T-helper 2 cell treated with Interferon-gamma antibody and Interleukin-4, amounts not matched to agents 5 μg/mL and 100 μg/mL, for 36 hours (primary cell): ENCODE measurements around the gene OR2H2.

ENCODE experiments used
- DNase-seq: peaks from one replicate; pipeline ENCODE4 v3.0.0; 2021; ENCODE audit warnings: low spot score
- H3K27ac Mint-ChIP-seq: one replicate; pipeline ENCODE4 v1.8.0; 2021; ENCODE audit warnings: mild to moderate bottlenecking, mixed read lengths
- H3K27me3 Mint-ChIP-seq: one replicate; pipeline ENCODE4 v1.8.0; 2021; ENCODE audit warnings: low read depth, mixed read lengths
- H3K36me3 Mint-ChIP-seq: one replicate; pipeline ENCODE4 v1.8.0; 2021; ENCODE audit warnings: low read depth, mixed read lengths
- H3K4me1 Mint-ChIP-seq: one replicate; pipeline ENCODE4 v1.8.0; 2021; ENCODE audit warnings: low read depth, mixed read lengths
- H3K4me3 Mint-ChIP-seq: one replicate; pipeline ENCODE4 v1.8.0; 2022; ENCODE audit warnings: mild to moderate bottlenecking, moderate library complexity, mixed read lengths
- H3K9me3 Mint-ChIP-seq: one replicate; pipeline ENCODE4 v1.8.0; 2021; ENCODE audit warnings: mixed read lengths

Gene OR2H2

GRCh38 chr6:29603930-29604329 lies 19.0 kb downstream of the OR2H2 start:
- no peak for DNase-seq
- Mint-ChIP-seq H3K9me3 (no peaks in the 10 kb centered on the region), H3K4me3 (no peak overlapping the region), H3K27ac (no peak overlapping the region), H3K36me3 (no peaks in the 10 kb centered on the region), H3K4me1 (no peaks in the 10 kb centered on the region), H3K27me3 (no peaks in the 10 kb centered on the region)

DNA sequence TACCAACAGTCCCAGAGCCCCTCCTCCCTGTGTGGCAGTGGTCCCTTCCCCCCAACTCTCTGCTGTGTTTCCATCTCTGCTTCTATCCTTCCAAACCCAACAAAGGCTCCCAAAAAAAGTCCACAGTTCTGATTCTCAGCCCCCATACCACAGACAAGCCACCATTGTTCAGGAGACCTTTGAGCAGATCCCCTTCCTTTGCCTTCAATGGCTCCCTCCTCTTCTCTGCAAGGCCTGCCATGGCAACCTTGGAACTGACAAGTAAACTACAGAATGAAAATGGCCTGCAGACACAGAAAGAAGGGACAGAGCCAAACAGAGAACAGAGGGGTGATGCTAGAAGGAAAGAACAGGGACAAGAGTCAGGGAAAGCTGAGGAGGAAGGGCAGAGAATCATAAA lies 23.2 kb downstream of the OR2H2 start:
- DNase-seq, result no peak
- Mint-ChIP-seq H3K9me3 (no peaks in the 10 kb centered on the region), H3K27ac (no peak overlapping the region), H3K4me3 (no peak overlapping the region), H3K4me1 (no peaks in the 10 kb centered on the region), H3K36me3 (no peaks in the 10 kb centered on the region), H3K27me3 (no peaks in the 10 kb centered on the region)

DNA sequence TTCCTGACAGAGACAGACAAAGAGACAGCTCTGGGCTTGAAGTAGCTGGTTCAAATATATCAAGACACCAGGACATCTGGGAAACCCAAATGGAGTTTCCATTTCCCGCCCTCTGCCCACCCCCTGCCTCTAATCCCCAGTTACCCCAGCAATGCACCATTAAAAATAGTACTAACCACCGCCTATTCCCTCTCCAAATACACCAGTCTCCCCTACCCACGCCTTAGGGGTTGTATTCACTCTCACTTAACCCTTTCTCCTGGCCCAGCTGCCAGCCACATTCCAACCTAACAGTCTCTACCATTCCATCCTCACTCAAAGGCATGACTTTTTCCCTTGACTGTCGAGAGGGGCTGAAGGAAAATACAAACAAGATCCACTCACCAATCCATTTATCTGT lies 25.6 kb downstream of the OR2H2 start:
- no peaks in the 10 kb centered on the region for H3K9me3 Mint-ChIP-seq
- no peaks in the 10 kb centered on the region for H3K27me3 Mint-ChIP-seq
- H3K4me1 Mint-ChIP-seq, result no peaks in the 10 kb centered on the region
- no peak for DNase-seq
- H3K36me3 Mint-ChIP-seq, result no peaks in the 10 kb centered on the region
- no peak overlapping the region for H3K27ac Mint-ChIP-seq
- H3K4me3 Mint-ChIP-seq, result no peak overlapping the region

DNA sequence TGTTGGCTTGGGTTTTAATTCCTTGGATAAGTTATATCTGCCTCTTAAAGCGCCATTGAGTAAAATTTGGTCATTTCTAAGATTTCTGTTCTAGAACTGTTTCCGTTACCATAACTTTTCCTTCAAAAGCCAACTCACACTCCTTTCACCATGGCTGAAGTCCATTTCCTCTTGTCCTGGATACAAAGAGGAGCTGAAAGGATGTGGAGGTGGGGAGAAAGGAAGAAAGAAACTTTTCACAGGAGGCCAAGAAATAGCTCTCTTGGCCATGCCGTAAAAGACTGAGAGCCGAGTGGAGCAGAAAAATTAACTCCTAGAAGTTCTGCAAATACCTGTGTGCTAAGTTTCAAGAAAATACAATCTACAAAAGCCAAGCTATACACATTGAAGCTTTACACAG lies 26.5 kb downstream of the OR2H2 start:
- Mint-ChIP-seq H3K4me3 (no peak overlapping the region), H3K27me3 (no peaks in the 10 kb centered on the region), H3K9me3 (no peaks in the 10 kb centered on the region), H3K36me3 (no peaks in the 10 kb centered on the region), H3K4me1 (no peaks in the 10 kb centered on the region), H3K27ac (no peak overlapping the region)
- DNase-seq, result no peak

DNA sequence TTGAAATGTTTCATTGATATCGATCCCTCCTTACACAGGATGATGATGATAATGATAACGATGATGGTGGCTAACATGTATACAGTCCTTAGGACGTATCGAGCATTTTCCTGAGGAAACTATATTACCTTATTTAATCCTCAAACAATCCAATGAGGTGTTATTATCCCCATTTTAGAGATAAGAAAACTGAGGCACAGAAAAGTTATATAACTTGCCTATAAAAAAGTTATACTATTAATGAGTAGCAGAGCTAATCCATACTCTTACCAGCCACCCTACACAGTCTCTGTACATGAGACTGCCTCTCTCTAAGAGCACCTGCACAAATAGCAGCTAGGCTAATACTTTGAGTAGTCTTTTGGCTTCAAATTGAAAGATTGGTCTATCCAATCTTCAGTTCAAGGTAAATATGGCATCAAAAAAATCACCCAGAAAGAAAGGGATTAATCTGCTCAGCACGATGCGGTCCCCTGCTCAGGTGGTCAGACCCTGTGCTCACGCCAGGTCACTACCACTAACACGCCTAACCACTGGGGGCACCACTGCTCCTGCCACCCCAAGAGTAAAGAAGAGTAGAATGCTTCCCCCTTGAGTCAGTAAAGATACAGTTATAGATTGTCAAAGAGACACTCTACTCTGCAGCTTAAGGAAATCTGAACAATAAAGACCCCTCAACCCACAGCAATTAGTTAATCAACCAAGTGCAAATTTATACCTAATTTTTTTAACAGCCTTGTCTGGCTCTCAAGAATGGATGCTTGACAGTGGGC lies 33.0 kb downstream of the OR2H2 start:
- no peak for DNase-seq
- no peaks in the 10 kb centered on the region for H3K27me3 Mint-ChIP-seq
- no peak overlapping the region for H3K27ac Mint-ChIP-seq
- no peak overlapping the region for H3K4me3 Mint-ChIP-seq
- H3K36me3 Mint-ChIP-seq, result peaks cover 2% of the 10 kb centered on the region
- no peaks in the 10 kb centered on the region for H3K9me3 Mint-ChIP-seq
- H3K4me1 Mint-ChIP-seq, result no peaks in the 10 kb centered on the region

DNA sequence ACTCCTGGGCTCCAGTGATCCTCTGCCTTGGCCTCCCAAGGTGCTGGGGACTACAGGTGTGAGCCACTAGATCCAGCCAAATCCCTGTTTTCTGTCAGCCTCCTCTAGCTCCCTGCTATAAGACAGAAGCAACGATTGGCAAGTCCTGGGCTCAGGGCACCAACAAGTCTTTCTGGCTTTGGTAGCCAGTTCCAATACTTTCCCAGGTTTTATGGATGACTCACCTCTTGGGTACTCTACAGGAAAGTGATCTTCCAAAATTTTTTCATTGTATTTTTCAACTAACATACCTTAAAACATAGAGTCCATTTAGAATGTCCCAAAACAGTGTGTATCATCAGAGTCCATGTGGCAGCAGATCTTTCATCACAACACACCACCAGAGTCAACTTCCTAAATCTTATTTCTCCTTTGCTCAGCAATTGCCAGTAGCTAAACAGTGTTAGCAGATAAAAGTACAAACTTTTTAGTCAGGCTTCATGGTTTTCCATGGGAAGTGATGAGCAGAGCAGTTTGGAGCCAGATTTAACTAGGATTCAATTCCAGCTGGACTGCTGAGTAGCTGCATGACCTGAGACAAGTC lies 34.7 kb downstream of the OR2H2 start:
- Mint-ChIP-seq H3K4me1 (no peaks in the 10 kb centered on the region), H3K4me3 (no peak overlapping the region), H3K27me3 (peaks cover 3% of the 10 kb centered on the region), H3K9me3 (no peaks in the 10 kb centered on the region), H3K27ac (no peak overlapping the region), H3K36me3 (peaks cover 2% of the 10 kb centered on the region)
- DNase-seq, result no peak

DNA sequence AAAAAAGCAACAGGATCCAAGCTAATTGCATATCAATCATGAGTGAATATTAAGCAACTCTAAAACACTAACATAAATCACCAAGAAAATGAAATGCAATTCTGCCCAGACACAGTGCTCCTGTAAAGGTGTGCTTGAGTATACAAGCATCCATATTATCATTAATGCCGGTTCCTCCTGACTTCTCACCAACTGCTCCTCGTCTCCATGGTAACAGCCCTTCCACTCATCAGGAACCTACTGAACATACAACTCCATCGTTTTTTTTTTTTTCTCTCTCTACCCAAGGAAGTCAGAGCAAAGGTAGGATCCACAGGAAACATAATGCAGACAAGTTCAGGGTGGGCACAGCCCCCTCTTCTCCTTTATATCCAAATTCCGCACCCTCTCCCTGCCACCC lies 35.7 kb downstream of the OR2H2 start:
- Mint-ChIP-seq H3K27ac (no peak overlapping the region), H3K36me3 (peaks cover 2% of the 10 kb centered on the region), H3K4me1 (no peaks in the 10 kb centered on the region), H3K4me3 (no peak overlapping the region), H3K9me3 (no peaks in the 10 kb centered on the region), H3K27me3 (peaks cover 9% of the 10 kb centered on the region)
- no peak for DNase-seq

DNA sequence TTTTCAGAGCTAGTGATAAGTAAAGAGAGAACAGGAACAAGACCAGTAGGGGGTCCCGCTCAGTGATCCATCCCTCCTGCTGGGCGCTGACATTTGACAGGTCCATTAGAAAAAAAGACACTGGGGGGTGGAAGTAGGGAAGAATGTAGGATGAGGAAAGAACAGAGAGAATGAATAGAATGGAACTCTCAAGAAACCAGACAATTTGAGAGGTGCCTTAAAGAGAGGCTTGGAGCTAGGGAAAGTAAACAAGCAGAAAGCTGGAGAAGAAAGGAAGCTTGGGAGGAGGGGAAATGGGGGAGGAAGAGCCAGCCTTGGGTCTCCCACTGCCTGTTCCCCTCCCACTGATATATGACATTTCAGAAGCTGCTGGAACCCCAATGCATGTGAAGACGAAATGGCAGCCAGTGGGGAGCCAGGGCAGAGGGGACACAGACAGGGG lies 39.6 kb downstream of the OR2H2 start:
- Mint-ChIP-seq H3K27ac (no peak overlapping the region), H3K36me3 (peaks cover 2% of the 10 kb centered on the region), H3K4me3 (no peak overlapping the region), H3K4me1 (peaks cover 11% of the 10 kb centered on the region), H3K9me3 (no peaks in the 10 kb centered on the region), H3K27me3 (peaks cover 35% of the 10 kb centered on the region)
- DNase-seq, result no peak

GRCh38 chr6:29625337-29625930 lies 40.5 kb downstream of the OR2H2 start:
- H3K4me3 Mint-ChIP-seq, result no peak overlapping the region
- H3K27ac Mint-ChIP-seq, result no peak overlapping the region
- peaks cover 2% of the 10 kb centered on the region for H3K36me3 Mint-ChIP-seq
- H3K27me3 Mint-ChIP-seq, result peaks cover 43% of the 10 kb centered on the region
- DNase-seq, result no peak
- peaks cover 13% of the 10 kb centered on the region for H3K4me1 Mint-ChIP-seq
- H3K9me3 Mint-ChIP-seq, result no peaks in the 10 kb centered on the region

DNA sequence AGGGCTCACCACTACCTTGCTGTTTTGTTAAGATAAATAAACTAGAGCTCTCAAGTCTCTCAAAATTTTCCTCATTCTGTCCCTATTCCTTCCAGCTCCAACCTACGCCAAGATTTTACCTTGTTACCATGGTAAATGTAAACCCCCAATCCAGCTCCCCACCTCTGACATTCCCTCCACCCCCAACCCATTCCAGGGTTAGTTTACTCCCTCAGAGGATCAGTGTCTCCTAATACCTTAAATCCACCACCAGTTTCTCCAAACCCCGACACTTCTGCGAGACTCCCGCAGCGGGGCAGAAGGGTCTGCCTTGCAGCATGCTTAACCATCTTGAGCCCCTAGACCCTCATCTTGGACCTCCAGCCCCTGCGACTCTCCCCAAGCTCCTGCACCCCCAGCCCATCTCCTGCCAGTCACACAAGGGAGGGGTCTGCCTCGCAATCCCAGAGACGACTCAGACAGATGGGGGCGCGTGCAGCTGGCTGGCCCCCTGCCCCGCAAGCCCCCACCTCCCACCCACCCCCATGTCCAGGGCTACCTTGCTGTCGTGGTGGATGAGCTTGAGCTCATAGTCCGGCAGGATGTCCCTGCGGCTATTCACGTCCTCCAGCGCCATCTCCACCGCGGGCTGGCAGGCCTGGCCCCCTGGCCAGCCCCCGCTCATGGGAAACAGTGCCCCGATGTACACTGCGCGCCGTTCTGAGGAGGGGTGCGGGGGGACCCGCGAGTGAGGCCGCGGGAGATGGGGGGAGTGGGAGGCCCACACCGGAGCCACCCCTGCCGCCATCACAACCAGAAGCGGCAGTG lies 42.2 kb downstream of the OR2H2 start:
- H3K27ac Mint-ChIP-seq, result no peak overlapping the region
- no peak for DNase-seq
- peak overlapping the region; percentile 64 for H3K4me3 Mint-ChIP-seq
- H3K36me3 Mint-ChIP-seq, result peaks cover 1% of the 10 kb centered on the region
- H3K27me3 Mint-ChIP-seq, result peaks cover 60% of the 10 kb centered on the region
- no peaks in the 10 kb centered on the region for H3K9me3 Mint-ChIP-seq
- peaks cover 27% of the 10 kb centered on the region for H3K4me1 Mint-ChIP-seq

GRCh38 chr6:29627755-29628418 lies 43.0 kb downstream of the OR2H2 start:
- peaks cover 61% of the 10 kb centered on the region for H3K27me3 Mint-ChIP-seq
- H3K4me1 Mint-ChIP-seq, result peaks cover 27% of the 10 kb centered on the region
- H3K9me3 Mint-ChIP-seq, result no peaks in the 10 kb centered on the region
- peak overlapping the region; percentile 46 for H3K27ac Mint-ChIP-seq
- H3K4me3 Mint-ChIP-seq, result peak overlapping the region; percentile 92
- peaks cover 1% of the 10 kb centered on the region for H3K36me3 Mint-ChIP-seq
- peak; percentile 16 for DNase-seq

DNA sequence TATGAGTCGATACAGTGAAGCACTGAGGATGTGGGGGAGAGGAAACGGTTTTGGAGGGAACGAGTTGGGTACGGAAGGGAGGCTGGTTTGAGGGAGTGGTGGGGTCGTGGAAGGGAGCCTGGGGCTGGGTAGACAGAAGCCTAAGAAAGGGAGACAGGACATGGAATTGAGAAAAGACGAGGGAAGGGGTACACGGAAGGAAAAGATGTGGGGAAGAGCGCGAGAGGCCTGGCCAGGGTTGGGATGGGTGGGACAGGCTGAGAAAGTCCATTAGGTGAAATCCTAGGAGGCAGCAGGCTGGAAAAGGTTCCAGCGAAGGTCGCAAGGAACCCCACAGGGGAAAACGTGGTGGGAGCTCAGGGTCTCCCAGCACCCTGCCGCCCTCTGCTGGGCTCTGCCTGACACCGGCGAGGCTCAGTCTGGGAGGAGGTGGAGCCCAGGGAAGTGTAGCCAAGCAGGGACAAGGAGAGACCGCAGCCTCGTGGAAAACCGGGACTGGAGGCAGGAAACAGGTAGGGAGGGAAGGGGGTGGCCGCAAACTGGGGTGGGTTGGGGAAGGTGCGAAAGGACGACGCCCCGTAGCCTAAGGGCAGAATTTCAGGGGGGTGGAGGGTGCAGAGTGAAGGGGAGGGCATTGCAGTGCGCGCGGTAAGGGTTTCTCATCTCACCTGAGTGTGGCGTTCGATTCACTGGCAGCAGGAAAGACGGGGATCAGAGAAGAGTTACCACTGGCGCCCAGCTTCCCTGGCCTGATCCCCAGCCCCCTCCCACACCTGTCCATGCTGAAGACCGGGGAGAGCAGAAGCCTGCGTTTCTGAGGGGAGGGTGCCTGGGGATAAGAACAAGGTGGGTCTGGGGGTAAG lies 43.7 kb downstream of the OR2H2 start:
- H3K9me3 Mint-ChIP-seq, result no peaks in the 10 kb centered on the region
- H3K36me3 Mint-ChIP-seq, result peaks cover 1% of the 10 kb centered on the region
- peaks cover 66% of the 10 kb centered on the region for H3K27me3 Mint-ChIP-seq
- peak; percentile 42 for DNase-seq
- H3K4me3 Mint-ChIP-seq, result peak overlapping the region; percentile 92
- peak overlapping the region; percentile 46 for H3K27ac Mint-ChIP-seq
- H3K4me1 Mint-ChIP-seq, result peaks cover 31% of the 10 kb centered on the region

DNA sequence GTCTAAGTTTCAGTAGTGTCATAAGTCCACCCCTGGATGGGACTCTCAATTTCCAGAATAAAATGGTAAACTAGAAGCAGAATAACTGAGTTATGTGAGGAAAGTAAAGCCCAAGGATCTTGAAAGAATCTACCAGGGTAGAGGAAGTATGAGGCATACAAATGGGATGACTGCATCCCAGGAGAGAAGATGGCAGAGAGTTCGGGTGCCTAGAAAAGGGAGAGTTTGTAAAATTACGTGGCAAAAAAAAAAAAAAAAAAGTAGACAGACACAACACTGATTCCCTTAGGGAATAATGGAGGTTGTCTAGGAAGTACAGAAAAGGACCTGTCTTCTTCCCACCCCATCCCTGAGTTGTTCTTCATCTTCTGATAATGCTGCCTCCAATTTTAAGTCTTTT lies 44.6 kb downstream of the OR2H2 start:
- Mint-ChIP-seq H3K36me3 (peaks cover 1% of the 10 kb centered on the region), H3K4me3 (peak overlapping the region; percentile 92), H3K4me1 (peaks cover 39% of the 10 kb centered on the region), H3K9me3 (no peaks in the 10 kb centered on the region), H3K27ac (no peak overlapping the region), H3K27me3 (peaks cover 71% of the 10 kb centered on the region)
- no peak for DNase-seq
